Measurements from ENCODE around the gene SLC34A1.
A peak's percentile ranks its signal among the peaks of the same experiment; 100 is the strongest.
"Not testable (repeated sequence)": the region's sequence is repeated elsewhere in the genome, so short reads cannot be mapped to it uniquely, and the experiment has no call there.

The SLC34A1 gene

GRCh38 chr5:177410575-177410974 is 26.3 kb downstream of the SLC34A1 start:
- H3K36me3 ChIP-seq (ENCODE audit: insufficient read depth, low read length): no peaks in the 10 kb centered on the region
- no peaks in the 10 kb centered on the region for H3K4me1 ChIP-seq (ENCODE audit: control insufficient read depth, insufficient read depth, low read length)
- H3K27me3 ChIP-seq (ENCODE audit: control insufficient read depth, insufficient read depth, low read length): peaks cover 47% of the 10 kb centered on the region

GRCh38 chr5:177412603-177413233 is 28.5 kb downstream of the SLC34A1 start:
- Histone ChIP-seq H3K36me3 (ENCODE audit: insufficient read depth, low read length) (no peaks in the 10 kb centered on the region), H3K4me1 (ENCODE audit: control insufficient read depth, insufficient read depth, low read length) (no peaks in the 10 kb centered on the region), H3K27me3 (ENCODE audit: control insufficient read depth, insufficient read depth, low read length) (peaks cover 38% of the 10 kb centered on the region), H3K9ac (ENCODE audit: low read depth, low read length) (no peak overlapping the region), H3K9me3 (replicated peaks; ENCODE audit: low read length) (no peaks in the 10 kb centered on the region), H3K4me2 (ENCODE audit: low read length) (no peak overlapping the region), H3K4me3 (ENCODE audit: low read length) (no peak overlapping the region)

More at GRCh38 chr5:177410575-177410974, 26.3 kb downstream of the SLC34A1 start:
- Histone ChIP-seq H3K4me2 (ENCODE audit: low read length) (no peak overlapping the region), H3K9ac (ENCODE audit: low read depth, low read length) (no peak overlapping the region), H3K4me3 (ENCODE audit: low read length) (no peak overlapping the region), H3K9me3 (replicated peaks; ENCODE audit: low read length) (no peaks in the 10 kb centered on the region)

- no peaks in the 10 kb centered on the region for H3K9me3 ChIP-seq (replicated peaks; ENCODE audit: low read length)
- H3K4me3 ChIP-seq (ENCODE audit: low read length): no peak overlapping the region
- H3K4me1 ChIP-seq (ENCODE audit: control insufficient read depth, insufficient read depth, low read length): no peaks in the 10 kb centered on the region
- H3K36me3 ChIP-seq (ENCODE audit: insufficient read depth, low read length): no peaks in the 10 kb centered on the region
- peaks cover 30% of the 10 kb centered on the region for H3K27me3 ChIP-seq (ENCODE audit: control insufficient read depth, insufficient read depth, low read length)
- no peak overlapping the region for H3K4me2 ChIP-seq (ENCODE audit: low read length)
- no peak overlapping the region for H3K9ac ChIP-seq (ENCODE audit: low read depth, low read length)
Measured at GRCh38 chr5:177414481-177414880, 30.2 kb downstream of the SLC34A1 start.

- not testable (repeated sequence) for H3K9ac ChIP-seq (ENCODE audit: low read depth, low read length); H3K4me1 ChIP-seq (ENCODE audit: control insufficient read depth, insufficient read depth, low read length); H3K9me3 ChIP-seq (replicated peaks; ENCODE audit: low read length); H3K4me3 ChIP-seq (ENCODE audit: low read length); H3K36me3 ChIP-seq (ENCODE audit: insufficient read depth, low read length); H3K4me2 ChIP-seq (ENCODE audit: low read length)
- peaks cover 22% of the 10 kb centered on the region for H3K27me3 ChIP-seq (ENCODE audit: control insufficient read depth, insufficient read depth, low read length)
Measured at GRCh38 chr5:177417081-177417480, 32.8 kb downstream of the SLC34A1 start.

- Histone ChIP-seq H3K36me3 (ENCODE audit: insufficient read depth, low read length) (no peaks in the 10 kb centered on the region), H3K27me3 (ENCODE audit: control insufficient read depth, insufficient read depth, low read length) (peaks cover 3% of the 10 kb centered on the region), H3K4me1 (ENCODE audit: control insufficient read depth, insufficient read depth, low read length) (no peaks in the 10 kb centered on the region), H3K4me2 (ENCODE audit: low read length) (no peak overlapping the region), H3K9ac (ENCODE audit: low read depth, low read length) (no peak overlapping the region), H3K9me3 (replicated peaks; ENCODE audit: low read length) (no peaks in the 10 kb centered on the region), H3K4me3 (ENCODE audit: low read length) (no peak overlapping the region)
Measured at GRCh38 chr5:177419046-177419445, 34.8 kb downstream of the SLC34A1 start.

- not testable (repeated sequence) for H3K36me3 ChIP-seq (ENCODE audit: insufficient read depth, low read length); H3K4me2 ChIP-seq (ENCODE audit: low read length); H3K4me3 ChIP-seq (ENCODE audit: low read length); H3K9me3 ChIP-seq (replicated peaks; ENCODE audit: low read length); H3K9ac ChIP-seq (ENCODE audit: low read depth, low read length); H3K4me1 ChIP-seq (ENCODE audit: control insufficient read depth, insufficient read depth, low read length); H3K27me3 ChIP-seq (ENCODE audit: control insufficient read depth, insufficient read depth, low read length)
Measured at GRCh38 chr5:177420472-177420871, 36.2 kb downstream of the SLC34A1 start.

GRCh38 chr5:177421062-177421798 is 37.0 kb downstream of the SLC34A1 start:
- Histone ChIP-seq H3K27me3 (ENCODE audit: control insufficient read depth, insufficient read depth, low read length) (no peaks in the 10 kb centered on the region), H3K4me1 (ENCODE audit: control insufficient read depth, insufficient read depth, low read length) (peaks cover 7% of the 10 kb centered on the region), H3K4me2 (ENCODE audit: low read length) (no peak overlapping the region), H3K9me3 (replicated peaks; ENCODE audit: low read length) (no peaks in the 10 kb centered on the region), H3K4me3 (ENCODE audit: low read length) (no peak overlapping the region), H3K9ac (ENCODE audit: low read depth, low read length) (no peak overlapping the region), H3K36me3 (ENCODE audit: insufficient read depth, low read length) (no peaks in the 10 kb centered on the region)

- no peak overlapping the region for H3K4me2 ChIP-seq (ENCODE audit: low read length)
- H3K27me3 ChIP-seq (ENCODE audit: control insufficient read depth, insufficient read depth, low read length): no peaks in the 10 kb centered on the region
- no peak overlapping the region for H3K9ac ChIP-seq (ENCODE audit: low read depth, low read length)
- peaks cover 21% of the 10 kb centered on the region for H3K4me1 ChIP-seq (ENCODE audit: control insufficient read depth, insufficient read depth, low read length)
- H3K36me3 ChIP-seq (ENCODE audit: insufficient read depth, low read length): no peaks in the 10 kb centered on the region
- no peak overlapping the region for H3K4me3 ChIP-seq (ENCODE audit: low read length)
- no peaks in the 10 kb centered on the region for H3K9me3 ChIP-seq (replicated peaks; ENCODE audit: low read length)
Measured at GRCh38 chr5:177423671-177424070, 39.4 kb downstream of the SLC34A1 start.

- Histone ChIP-seq H3K36me3 (ENCODE audit: insufficient read depth, low read length) (no peaks in the 10 kb centered on the region), H3K4me3 (ENCODE audit: low read length) (peak overlapping the region; percentile 78), H3K27me3 (ENCODE audit: control insufficient read depth, insufficient read depth, low read length) (no peaks in the 10 kb centered on the region), H3K4me1 (ENCODE audit: control insufficient read depth, insufficient read depth, low read length) (peaks cover 21% of the 10 kb centered on the region), H3K4me2 (ENCODE audit: low read length) (peak overlapping the region; percentile 85), H3K9me3 (replicated peaks; ENCODE audit: low read length) (no peaks in the 10 kb centered on the region), H3K9ac (ENCODE audit: low read depth, low read length) (peak overlapping the region; percentile 82)
Measured at GRCh38 chr5:177425196-177425800, 41.1 kb downstream of the SLC34A1 start.

GRCh38 chr5:177425801-177426565 is 41.7 kb downstream of the SLC34A1 start:
- H3K9ac ChIP-seq (ENCODE audit: low read depth, low read length): peak overlapping the region; percentile 82
- H3K9me3 ChIP-seq (replicated peaks; ENCODE audit: low read length): no peaks in the 10 kb centered on the region
- peaks cover 5% of the 10 kb centered on the region for H3K36me3 ChIP-seq (ENCODE audit: insufficient read depth, low read length)
- H3K27me3 ChIP-seq (ENCODE audit: control insufficient read depth, insufficient read depth, low read length): no peaks in the 10 kb centered on the region
- H3K4me3 ChIP-seq (ENCODE audit: low read length): peak overlapping the region; percentile 78
- H3K4me1 ChIP-seq (ENCODE audit: control insufficient read depth, insufficient read depth, low read length): peaks cover 21% of the 10 kb centered on the region
- H3K4me2 ChIP-seq (ENCODE audit: low read length): peak overlapping the region; percentile 85

- Histone ChIP-seq H3K27me3 (ENCODE audit: control insufficient read depth, insufficient read depth, low read length) (no peaks in the 10 kb centered on the region), H3K9me3 (replicated peaks; ENCODE audit: low read length) (no peaks in the 10 kb centered on the region), H3K4me3 (ENCODE audit: low read length) (peak within 1 kb of the TSS; percentile 86), H3K4me2 (ENCODE audit: low read length) (peak within 1 kb of the TSS; percentile 97), H3K9ac (ENCODE audit: low read depth, low read length) (peak within 1 kb of the TSS; percentile 94), H3K36me3 (ENCODE audit: insufficient read depth, low read length) (peaks cover 9% of the 10 kb centered on the region), H3K4me1 (ENCODE audit: control insufficient read depth, insufficient read depth, low read length) (peaks cover 27% of the 10 kb centered on the region)
Measured at GRCh38 chr5:177426566-177427210, 42.5 kb downstream of the SLC34A1 start, which contains the start of gene GRK6. GRK6 (plus strand) TSS chr5:177426676; CDS start chr5:177426846, 170 bp downstream.
